T-helper 2 cell treated with Interferon-gamma antibody and Interleukin-4, amounts not matched to agents 100 ng/mL and 5 ng/mL, for 36 hours (primary cell): ENCODE data around the gene RNF13. TPM values are rescaled to one million over a fixed set of nuclear protein-coding genes. Genes with fewer than 3 reads are reported as not detected.

Experiments
- intact Hi-C: fragments of 100-400 bp; cut with micrococcal nuclease; formaldehyde crosslinking; loops from one replicate; pipeline ENCODE4 v1.15.1; 2023
- total RNA-seq: library from RNA; stranded (reverse); gene quantifications from 2 replicates; pipeline ENCODE4 v1.2.3, GENCODE V29; 2022

The RNF13 gene
- total RNA-seq = 36.3 and 41.2 TPM in 2 replicates

GRCh38 chr3:149812606-149813366, at the start of gene RNF13:
Gene RNF13, plus strand, starts transcription at chr3:149813215. Its CDS starts 32,812 bp downstream, at chr3:149846027.
- intact Hi-C loops = loop anchor here (1.0 to 5.0 kb wide), 7 partner anchors 60 to 950 kb away; partner anchors contain the start of genes COMMD2, EIF2A, HPS3 and PFN2

GRCh38 chr3:149763565-149764195, 49.3 kb upstream of the RNF13 start:
- intact Hi-C loops = no loop called here

GRCh38 chr3:149764302-149764701, 48.7 kb upstream of the RNF13 start:
- intact Hi-C loops = no loop called here

- intact Hi-C loops = loop anchor here (5.0 kb wide), 1 partner anchor 41 kb away; no protein-coding TSS in a partner anchor
These were observed 47.2 kb upstream of the RNF13 start for GRCh38 chr3:149765762-149766334.

- intact Hi-C loops = loop anchor here (5.0 kb wide), 1 partner anchor 40 kb away; no protein-coding TSS in a partner anchor
These were observed 45.3 kb upstream of the RNF13 start for GRCh38 chr3:149767720-149768119.

GRCh38 chr3:149768704-149769103, 44.3 kb upstream of the RNF13 start:
- intact Hi-C loops = loop anchor here (5.0 kb wide), 1 partner anchor 39 kb away; no protein-coding TSS in a partner anchor

GRCh38 chr3:149770246-149770645, 42.8 kb upstream of the RNF13 start:
- intact Hi-C loops = loop anchor here (5.0 kb wide), 1 partner anchor 258 kb away; no protein-coding TSS in a partner anchor

- intact Hi-C loops = loop anchor here (1.0 to 5.0 kb wide), 3 partner anchors 202 to 277 kb away; no protein-coding TSS in a partner anchor
These were observed 41.3 kb upstream of the RNF13 start for GRCh38 chr3:149771652-149772271.

GRCh38 chr3:149772861-149773260, 40.2 kb upstream of the RNF13 start:
- intact Hi-C loops = loop anchor here (5.0 kb wide), 1 partner anchor 261 kb away; no protein-coding TSS in a partner anchor

- intact Hi-C loops = no loop called here
These were observed 36.8 kb upstream of the RNF13 start for GRCh38 chr3:149776170-149776569.

- intact Hi-C loops = no loop called here
These were observed 35.4 kb upstream of the RNF13 start for GRCh38 chr3:149777414-149778214.

- intact Hi-C loops = no loop called here
These were observed 31.8 kb upstream of the RNF13 start for GRCh38 chr3:149781211-149781610.

- intact Hi-C loops = no loop called here
These were observed 31.3 kb upstream of the RNF13 start for GRCh38 chr3:149781741-149782140.

GRCh38 chr3:149783576-149783975, 29.4 kb upstream of the RNF13 start:
- intact Hi-C loops = no loop called here

- intact Hi-C loops = no loop called here
These were observed 28.8 kb upstream of the RNF13 start for GRCh38 chr3:149784064-149784704.

GRCh38 chr3:149790268-149790667, 22.7 kb upstream of the RNF13 start:
- intact Hi-C loops = no loop called here

GRCh38 chr3:149790698-149791097, 22.3 kb upstream of the RNF13 start:
- intact Hi-C loops = no loop called here

- intact Hi-C loops = no loop called here
These were observed 20.4 kb upstream of the RNF13 start, which contains the start of gene ANKUB1 for GRCh38 chr3:149792452-149793270. Gene ANKUB1, minus strand, starts transcription at chr3:149792554. Its CDS starts 188 bp downstream, at chr3:149792366.

- intact Hi-C loops = no loop called here
These were observed 17.0 kb upstream of the RNF13 start for GRCh38 chr3:149796026-149796425.
